Vagina (tissue), 2 donors: ENCODE results near the gene ZCCHC10. TPM values are rescaled to one million over a fixed set of nuclear protein-coding genes. Genes with fewer than 3 reads are reported as not detected.
A peak's percentile ranks its signal among the peaks of the same experiment; 100 is the strongest.
"Not testable (repeated sequence)": the region's sequence is repeated elsewhere in the genome, so short reads cannot be mapped to it uniquely, and the experiment has no call there.

Experiments used
- DNase-seq, 2 donors: peaks; one replicate each; pipeline ENCODE4 v3.0.0-alpha.2; 2017; ENCODE audit errors: extremely low spot score in 2 of 2
- H3K27ac ChIP-seq: fragments of 200-600 bp; sonication (generic); one replicate; pipeline ENCODE4 v1.5.1; 2019
- H3K27me3 ChIP-seq: fragments of 200-600 bp; sonication (generic); one replicate; pipeline ENCODE4 v1.5.1; 2019
- H3K36me3 ChIP-seq, 2 donors: fragments of 200-600 bp; sonication (generic); one replicate each; pipeline ENCODE4 v1.5.1; 2017 to 2019
- H3K4me1 ChIP-seq: fragments of 200-600 bp; sonication (generic); one replicate; pipeline ENCODE4 v1.5.1; 2019
- H3K4me3 ChIP-seq, 2 donors: fragments of 200-600 bp; sonication (generic); 1 replicate in 1 of 2; 2 replicates in 1 of 2; pipeline ENCODE4 v1.5.1; 2016 to 2019
- H3K9me3 ChIP-seq: fragments of 200-600 bp; sonication (generic); one replicate; pipeline ENCODE4 v1.5.1; 2019
- CTCF ChIP-seq, 3 experiments: fragments of 450-650 bp in 2 of 3; fragments of 200-600 bp in 1 of 3; sonication (generic) in 1 of 3; IDR thresholded peaks; one replicate each; pipeline ENCODE4 v1.5.1; 2017 to 2019; ENCODE audit warnings: antibody characterized with exemption in 3 of 3, mild to moderate bottlenecking in 2 of 3, moderate library complexity in 2 of 3
- POLR2A ChIP-seq, 2 donors: fragments of 450-650 bp; IDR thresholded peaks; one replicate each; pipeline ENCODE4 v1.6.1; 2017; ENCODE audit warnings: antibody characterized with exemption in 2 of 2, mild to moderate bottlenecking in 2 of 2, moderate library complexity in 2 of 2
- POLR2AphosphoS5 ChIP-seq, 2 donors: sonication (generic); formaldehyde crosslinking; IDR thresholded peaks; one replicate each; pipeline ENCODE4 v1.9.0; 2017; ENCODE audit warnings: antibody characterized with exemption in 2 of 2, mild to moderate bottlenecking in 2 of 2, low read depth in 1 of 2; ENCODE audit not compliant: insufficient read depth in 1 of 2
- intact Hi-C: fragments of 100-400 bp; cut with DNase I; formaldehyde crosslinking; loops from one replicate; pipeline ENCODE4 v1.15.1; 2023
- total RNA-seq: library from RNA; depleted of rRNA; stranded (reverse); fragments of >200 nt; gene quantifications from one replicate; pipeline ENCODE4 v1.2.3, GENCODE V29; 2016

The ZCCHC10 gene
- total RNA-seq, 1 donor from 2014 or later: 29.2 TPM

DNA sequence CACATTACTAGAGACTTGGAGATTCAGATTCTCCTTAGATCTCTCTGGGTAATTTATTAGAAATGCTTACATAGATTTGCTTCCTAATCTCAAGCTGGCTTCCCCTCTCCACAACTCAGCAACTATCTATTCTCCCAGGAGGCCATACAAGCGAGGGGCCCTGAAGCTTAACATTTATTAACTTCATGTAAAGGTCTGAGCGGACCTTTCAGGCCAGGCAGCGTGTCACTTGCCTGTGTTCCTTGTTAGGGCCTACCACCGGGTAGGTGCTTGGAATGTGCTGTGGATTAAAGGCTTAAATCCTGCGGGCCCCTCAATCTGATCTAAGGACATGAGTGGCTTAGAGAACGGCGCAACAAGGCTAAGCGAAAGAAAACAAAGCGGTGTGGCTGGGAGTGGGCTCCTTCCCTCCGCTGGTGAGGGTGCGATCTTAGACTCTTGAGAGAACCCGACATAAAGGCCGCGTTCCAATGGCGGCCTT lies 24.8 kb upstream of the ZCCHC10 start:
- no peaks in the 10 kb centered on the region for H3K36me3 ChIP-seq
- peak in 1 of 2 donors; percentile 89 for DNase-seq
- H3K9me3 ChIP-seq: no peaks in the 10 kb centered on the region
- H3K27me3 ChIP-seq: no peaks in the 10 kb centered on the region
- H3K4me1 ChIP-seq: peaks cover 30% of the 10 kb centered on the region
- TF ChIP-seq POLR2A (IDR thresholded peaks at IDR 0.05) (no peak), POLR2AphosphoS5 (IDR thresholded peaks at IDR 0.05; ENCODE audit: insufficient read depth in 1 of 2, low read depth in 1 of 2) (no peak), CTCF (IDR thresholded peaks at IDR 0.05) (no peak)
- intact Hi-C loops: loop anchor here (5.0 kb wide), 1 partner anchor 89 kb away; the partner anchor contains the start of gene AFF4
- H3K27ac ChIP-seq: peak overlapping the region; percentile 100
- peak overlapping the region; percentile 83 to 93 for H3K4me3 ChIP-seq

- Histone ChIP-seq H3K27me3 (no peaks in the 10 kb centered on the region), H3K27ac (peak overlapping the region; percentile 100), H3K9me3 (no peaks in the 10 kb centered on the region), H3K4me1 (peaks cover 30% of the 10 kb centered on the region), H3K4me3 (peak overlapping the region in 1 of 2 donors; percentile 83), H3K36me3 (no peaks in the 10 kb centered on the region)
- intact Hi-C loops: loop anchor here (5.0 kb wide), 1 partner anchor 88 kb away; the partner anchor contains the start of gene AFF4
- DNase-seq: no peak
- TF ChIP-seq POLR2A (IDR thresholded peaks at IDR 0.05) (no peak), CTCF (IDR thresholded peaks at IDR 0.05) (no peak), POLR2AphosphoS5 (IDR thresholded peaks at IDR 0.05; ENCODE audit: insufficient read depth in 1 of 2, low read depth in 1 of 2) (no peak)
These were observed 24.2 kb upstream of the ZCCHC10 start for GRCh38 chr5:133050521-133050920.

GRCh38 chr5:133049726-133050048 lies 23.3 kb upstream of the ZCCHC10 start:
- intact Hi-C loops: loop anchor here (5.0 kb wide), 1 partner anchor 87 kb away; the partner anchor contains the start of gene AFF4
- H3K27ac ChIP-seq: no peak overlapping the region
- peaks cover 30% of the 10 kb centered on the region for H3K4me1 ChIP-seq
- TF ChIP-seq POLR2A (IDR thresholded peaks at IDR 0.05) (no peak), POLR2AphosphoS5 (IDR thresholded peaks at IDR 0.05; ENCODE audit: insufficient read depth in 1 of 2, low read depth in 1 of 2) (no peak), CTCF (IDR thresholded peaks at IDR 0.05) (no peak)
- no peaks in the 10 kb centered on the region for H3K36me3 ChIP-seq
- no peaks in the 10 kb centered on the region for H3K9me3 ChIP-seq
- H3K27me3 ChIP-seq: no peaks in the 10 kb centered on the region
- no peak overlapping the region for H3K4me3 ChIP-seq
- DNase-seq: no peak

DNA sequence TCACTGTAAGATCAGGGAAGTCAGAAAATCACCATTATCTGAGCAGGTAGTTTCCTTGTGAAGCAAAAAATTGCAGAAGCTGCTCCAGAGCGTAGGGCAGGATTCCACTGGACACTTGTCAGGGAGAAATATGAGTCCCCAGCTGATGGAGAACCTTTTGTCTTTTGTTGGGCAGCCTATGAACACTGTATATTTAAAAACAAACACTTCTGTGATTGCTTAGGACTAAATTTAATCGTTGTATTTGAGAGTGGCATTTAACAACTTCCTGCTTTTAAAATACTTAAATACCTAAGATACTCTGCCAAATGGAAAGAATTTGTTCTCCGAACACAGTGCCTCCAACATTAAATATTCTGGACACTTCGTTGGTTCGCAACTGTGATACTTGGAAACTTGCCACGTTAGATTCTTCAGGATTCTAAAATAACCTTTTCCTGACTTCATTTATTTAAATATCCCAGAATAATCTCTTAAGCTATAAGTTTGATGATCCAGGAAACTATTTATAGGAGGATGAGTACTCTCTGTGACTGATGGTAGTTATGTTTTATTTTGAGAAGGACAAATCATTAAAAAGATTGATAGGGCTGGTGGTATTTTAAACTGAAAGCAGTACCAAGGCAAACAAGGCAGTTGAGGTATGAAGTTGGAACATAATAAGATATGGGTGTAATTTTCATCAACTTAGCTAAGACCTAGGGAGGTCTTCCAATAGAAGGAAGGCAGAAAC lies 22.8 kb upstream of the ZCCHC10 start:
- Histone ChIP-seq H3K4me3 (no peak overlapping the region), H3K9me3 (no peaks in the 10 kb centered on the region), H3K36me3 (no peaks in the 10 kb centered on the region), H3K27ac (no peak overlapping the region), H3K4me1 (peaks cover 28% of the 10 kb centered on the region), H3K27me3 (no peaks in the 10 kb centered on the region)
- no peak for DNase-seq
- TF ChIP-seq CTCF (IDR thresholded peaks at IDR 0.05) (no peak), POLR2A (IDR thresholded peaks at IDR 0.05) (no peak)
- intact Hi-C loops: no loop called here

DNA sequence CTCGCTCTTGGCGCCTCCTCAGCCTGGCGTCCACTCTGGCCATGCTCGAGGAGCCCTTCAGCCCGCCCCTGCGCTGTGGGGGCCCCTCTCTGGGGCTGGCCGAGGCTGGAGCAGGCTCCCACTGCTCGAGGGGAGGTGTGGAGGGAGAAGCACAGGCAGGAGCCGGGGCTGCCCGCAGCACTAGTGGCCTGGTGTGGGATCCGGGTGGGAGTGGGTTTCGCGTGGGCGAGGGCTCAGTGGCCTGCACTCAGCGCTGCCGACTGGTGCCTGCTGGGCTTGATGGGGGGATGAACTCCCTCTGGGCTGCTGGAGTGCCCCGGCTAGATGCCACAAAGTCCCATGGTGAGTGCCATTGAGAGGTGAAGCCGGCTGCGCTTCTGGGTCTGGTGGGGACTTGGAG lies 21.1 kb upstream of the ZCCHC10 start:
- no peaks in the 10 kb centered on the region for H3K36me3 ChIP-seq
- no peaks in the 10 kb centered on the region for H3K9me3 ChIP-seq
- peaks cover 13% of the 10 kb centered on the region for H3K4me1 ChIP-seq
- intact Hi-C loops: no loop called here
- no peak overlapping the region for H3K27ac ChIP-seq
- no peak for TF ChIP-seq CTCF (IDR thresholded peaks at IDR 0.05)
- TF ChIP-seq POLR2AphosphoS5 (IDR thresholded peaks at IDR 0.05; ENCODE audit: insufficient read depth in 1 of 2, low read depth in 1 of 2): no peak
- TF ChIP-seq POLR2A (IDR thresholded peaks at IDR 0.05): no peak
- no peaks in the 10 kb centered on the region for H3K27me3 ChIP-seq
- no peak overlapping the region for H3K4me3 ChIP-seq
- DNase-seq: no peak

- intact Hi-C loops, H3K27me3 ChIP-seq, H3K4me3 ChIP-seq, H3K9me3 ChIP-seq, DNase-seq, H3K36me3 ChIP-seq, H3K27ac ChIP-seq: not testable (repeated sequence)
- peaks cover 13% of the 10 kb centered on the region for H3K4me1 ChIP-seq
These were observed 20.2 kb upstream of the ZCCHC10 start for GRCh38 chr5:133046560-133046959.
